RWPE2 (cell line): ENCODE data around the gene LHFPL4.
"Not testable (repeated sequence)": the region's sequence is repeated elsewhere in the genome, so short reads cannot be mapped to it uniquely, and the experiment has no call there.

Experiments used
- ATAC-seq: fragments of 200-7000 bp; cut with Tn5 transposase; 3 replicates; pipeline ENCODE4 v1.9.1; 2021; ENCODE audit warnings: low read depth
- DNase-seq: peaks from one replicate; pipeline ENCODE4 v3.0.0-alpha.2; 2020; ENCODE audit warnings: low spot score
- H3K27ac ChIP-seq: fragments of 450-650 bp; 2 replicates; pipeline ENCODE4 v1.5.1; 2017; ENCODE audit warnings: mild to moderate bottlenecking; ENCODE audit not compliant: poor library complexity, severe bottlenecking
- H3K27me3 ChIP-seq: fragments of 250-450 bp; sonication (Bioruptor Pico); 2 replicates; pipeline ENCODE4 v1.5.1; 2021; ENCODE audit warnings: mild to moderate bottlenecking, moderate library complexity; ENCODE audit not compliant: insufficient read depth, poor library complexity, severe bottlenecking
- H3K36me3 ChIP-seq: fragments of 250-450 bp; sonication (Bioruptor Pico); 2 replicates; pipeline ENCODE4 v1.5.1; 2020; ENCODE audit warnings: low read depth, mild to moderate bottlenecking, moderate library complexity
- H3K4me1 ChIP-seq: fragments of 250-450 bp; sonication (Bioruptor Pico); 2 replicates; pipeline ENCODE4 v1.5.1; 2021; ENCODE audit warnings: mild to moderate bottlenecking, moderate library complexity; ENCODE audit not compliant: insufficient read depth, poor library complexity, severe bottlenecking
- H3K4me3 ChIP-seq: fragments of 250-450 bp; sonication (Bioruptor Pico); 2 replicates; pipeline ENCODE4 v1.5.1; 2021; ENCODE audit warnings: mild to moderate bottlenecking, moderate library complexity; ENCODE audit not compliant: severe bottlenecking
- H3K9me3 ChIP-seq: fragments of 250-450 bp; sonication (Bioruptor Pico); 2 replicates; pipeline ENCODE4 v1.5.1; 2021; ENCODE audit warnings: mild to moderate bottlenecking, moderate library complexity; ENCODE audit not compliant: severe bottlenecking
- CTCF ChIP-seq: fragments of 450-650 bp; IDR thresholded peaks from one replicate; pipeline ENCODE4 v1.5.1; 2017; ENCODE audit warnings: mild to moderate bottlenecking, moderate library complexity; ENCODE audit not compliant: poor library complexity, severe bottlenecking

The LHFPL4 gene

GRCh38 chr3:9595877-9596276 is 42.3 kb upstream of the LHFPL4 start:
- no peak for TF ChIP-seq CTCF
- Histone ChIP-seq H3K36me3 (no peaks in the 10 kb centered on the region), H3K4me1 (no peaks in the 10 kb centered on the region), H3K4me3 (no peak overlapping the region), H3K9me3 (no peaks in the 10 kb centered on the region), H3K27me3 (no peaks in the 10 kb centered on the region), H3K27ac (no peak overlapping the region)
- DNase-seq (no peak), ATAC-seq (peak; percentile 49; the same call in 1 of the 3 replicates)

DNA sequence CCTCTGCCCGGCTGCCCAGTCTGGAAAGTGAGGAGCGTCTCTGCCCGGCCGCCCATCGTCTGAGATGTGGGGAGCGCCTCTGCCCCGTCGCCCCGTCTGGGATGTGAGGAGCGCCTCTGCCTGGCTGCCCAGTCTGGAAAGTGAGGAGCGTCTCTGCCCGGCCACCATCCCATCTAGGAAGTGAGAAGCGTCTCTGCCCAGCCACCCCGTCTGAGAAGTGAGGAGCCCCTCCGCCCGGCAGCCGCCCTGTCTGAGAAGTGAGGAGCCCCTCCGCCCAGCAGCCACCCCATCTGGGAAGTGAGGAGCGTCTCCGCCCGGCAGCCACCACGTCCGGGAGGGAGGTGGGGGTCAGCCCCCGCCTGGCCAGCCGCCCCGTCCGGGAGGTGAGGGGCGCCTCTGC is 38.2 kb upstream of the LHFPL4 start:
- not testable (repeated sequence) for H3K27ac ChIP-seq, H3K4me3 ChIP-seq, H3K9me3 ChIP-seq, H3K4me1 ChIP-seq, H3K27me3 ChIP-seq, ATAC-seq, H3K36me3 ChIP-seq, DNase-seq

- H3K4me3 ChIP-seq: no peak overlapping the region
- H3K27ac ChIP-seq: no peak overlapping the region
- no peaks in the 10 kb centered on the region for H3K27me3 ChIP-seq
- TF ChIP-seq CTCF: no peak
- H3K9me3 ChIP-seq: no peaks in the 10 kb centered on the region
- no peak for ATAC-seq
- no peak for DNase-seq
- no peaks in the 10 kb centered on the region for H3K4me1 ChIP-seq
- H3K36me3 ChIP-seq: no peaks in the 10 kb centered on the region
Measured at GRCh38 chr3:9590282-9590791, 36.7 kb upstream of the LHFPL4 start.

GRCh38 chr3:9583792-9584191 is 30.2 kb upstream of the LHFPL4 start:
- no peaks in the 10 kb centered on the region for H3K36me3 ChIP-seq
- H3K4me1 ChIP-seq: no peaks in the 10 kb centered on the region
- H3K27ac ChIP-seq: no peak overlapping the region
- no peak for TF ChIP-seq CTCF
- H3K9me3 ChIP-seq: no peaks in the 10 kb centered on the region
- no peaks in the 10 kb centered on the region for H3K27me3 ChIP-seq
- ATAC-seq (no peak), DNase-seq (no peak)
- H3K4me3 ChIP-seq: no peak overlapping the region

- Histone ChIP-seq H3K36me3 (no peaks in the 10 kb centered on the region), H3K27ac (no peak overlapping the region), H3K27me3 (no peaks in the 10 kb centered on the region), H3K9me3 (no peaks in the 10 kb centered on the region), H3K4me3 (no peak overlapping the region), H3K4me1 (no peaks in the 10 kb centered on the region)
- ATAC-seq (no peak), DNase-seq (no peak)
- TF ChIP-seq CTCF: no peak
Measured at GRCh38 chr3:9583371-9583770, 29.7 kb upstream of the LHFPL4 start.
